ENCODE data around the gene ING4. TPM values are rescaled to one million over a fixed set of nuclear protein-coding genes. Genes with fewer than 3 reads are reported as not detected.
A peak's percentile ranks its signal among the peaks of the same experiment; 100 is the strongest.
"Not testable (repeated sequence)": the region's sequence is repeated elsewhere in the genome, so short reads cannot be mapped to it uniquely, and the experiment has no call there.

ING4 gene
- 23.6 and 24.4 TPM in 2 replicates for total RNA-seq (2014; rRNA removed; shearing (Covaris generic))
- polyA plus RNA-seq (2015; cell fraction: cytosol; rRNA removed): 22.2 and 25.7 TPM in 2 replicates
- polyA plus RNA-seq (2015; cell fraction: nucleus; rRNA removed): 94.0 and 117 TPM in 2 replicates

GRCh38 chr12:6662906-6663742, at the start of gene ING4:
TSS of gene ING4 (minus strand) at chr12:6663119. CDS start at chr12:6663101, 18 bp downstream.
- in situ Hi-C loops (cut with HindIII; ENCODE audit: low pct_unique_long_range_greater_than_20kb, low sequenced_read_pairs): no loop called here
- peak; percentile 100 for DNase-seq (ENCODE audit: low read depth, low spot score)

- no peak for DNase-seq (ENCODE audit: low read depth, low spot score)
- in situ Hi-C loops (cut with HindIII; ENCODE audit: low pct_unique_long_range_greater_than_20kb, low sequenced_read_pairs): no loop called here
These were observed 46.1 kb upstream of the ING4 start for GRCh38 chr12:6708960-6709394.

GRCh38 chr12:6708351-6708750, 45.4 kb upstream of the ING4 start:
- DNase-seq (ENCODE audit: low read depth, low spot score); in situ Hi-C loops (cut with HindIII; ENCODE audit: low pct_unique_long_range_greater_than_20kb, low sequenced_read_pairs): not testable (repeated sequence)

GRCh38 chr12:6703631-6704030, 40.7 kb upstream of the ING4 start:
- peak; percentile 70 for DNase-seq (ENCODE audit: low read depth, low spot score)
- in situ Hi-C loops (cut with HindIII; ENCODE audit: low pct_unique_long_range_greater_than_20kb, low sequenced_read_pairs): no loop called here

- DNase-seq (ENCODE audit: low read depth, low spot score): no peak
- in situ Hi-C loops (cut with HindIII; ENCODE audit: low pct_unique_long_range_greater_than_20kb, low sequenced_read_pairs): no loop called here
These were observed 38.3 kb upstream of the ING4 start for GRCh38 chr12:6701078-6701768.

GRCh38 chr12:6700646-6701051, 37.7 kb upstream of the ING4 start, which contains the start of gene PIANP:
TSS of gene PIANP (minus strand) at chr12:6700815. CDS start at chr12:6698061, 2,754 bp downstream.
- DNase-seq (ENCODE audit: low read depth, low spot score): no peak
- in situ Hi-C loops (cut with HindIII; ENCODE audit: low pct_unique_long_range_greater_than_20kb, low sequenced_read_pairs): no loop called here

- in situ Hi-C loops (cut with HindIII; ENCODE audit: low pct_unique_long_range_greater_than_20kb, low sequenced_read_pairs): no loop called here
- no peak for DNase-seq (ENCODE audit: low read depth, low spot score)
These were observed 37.2 kb upstream of the ING4 start for GRCh38 chr12:6699989-6700645.

- DNase-seq (ENCODE audit: low read depth, low spot score): no peak
- in situ Hi-C loops (cut with HindIII; ENCODE audit: low pct_unique_long_range_greater_than_20kb, low sequenced_read_pairs): no loop called here
These were observed 36.5 kb upstream of the ING4 start for GRCh38 chr12:6699259-6699988.

GRCh38 chr12:6698352-6699046, 35.6 kb upstream of the ING4 start:
- in situ Hi-C loops (cut with HindIII; ENCODE audit: low pct_unique_long_range_greater_than_20kb, low sequenced_read_pairs): no loop called here
- no peak for DNase-seq (ENCODE audit: low read depth, low spot score)

GRCh38 chr12:6697584-6698351, 34.8 kb upstream of the ING4 start:
- peak; percentile 81 for DNase-seq (ENCODE audit: low read depth, low spot score)
- in situ Hi-C loops (cut with HindIII; ENCODE audit: low pct_unique_long_range_greater_than_20kb, low sequenced_read_pairs): no loop called here

- no peak for DNase-seq (ENCODE audit: low read depth, low spot score)
- in situ Hi-C loops (cut with HindIII; ENCODE audit: low pct_unique_long_range_greater_than_20kb, low sequenced_read_pairs): no loop called here
These were observed 34.0 kb upstream of the ING4 start for GRCh38 chr12:6696690-6697583.

GRCh38 chr12:6695313-6696045, 32.6 kb upstream of the ING4 start:
- in situ Hi-C loops (cut with HindIII; ENCODE audit: low pct_unique_long_range_greater_than_20kb, low sequenced_read_pairs): no loop called here
- DNase-seq (ENCODE audit: low read depth, low spot score): no peak

GRCh38 chr12:6694701-6695100, 31.8 kb upstream of the ING4 start:
- in situ Hi-C loops (cut with HindIII; ENCODE audit: low pct_unique_long_range_greater_than_20kb, low sequenced_read_pairs): no loop called here
- DNase-seq (ENCODE audit: low read depth, low spot score): no peak

- no peak for DNase-seq (ENCODE audit: low read depth, low spot score)
- in situ Hi-C loops (cut with HindIII; ENCODE audit: low pct_unique_long_range_greater_than_20kb, low sequenced_read_pairs): no loop called here
These were observed 31.0 kb upstream of the ING4 start for GRCh38 chr12:6693832-6694355.

Data from SK-MEL-5 (cell line).